Loucy (cell line): ENCODE measurements around the gene ZNF674.
A peak's percentile ranks its signal among the peaks of the same experiment; 100 is the strongest.

Experiments
- H2AFZ ChIP-seq: fragments of 200-600 bp; sonication (generic); 2 replicates; pipeline ENCODE4 v1.6.0; 2016; ENCODE audit warnings: antibody characterized with exemption, mild to moderate bottlenecking, low read length, moderate library complexity
- H3F3A ChIP-seq: fragments of 200-600 bp; 2 replicates; pipeline ENCODE4 v1.6.0; 2016; ENCODE audit warnings: antibody characterized with exemption, low read depth, mild to moderate bottlenecking
- H3K27me3 ChIP-seq: fragments of 200-600 bp; sonication (generic); 2 replicates; pipeline ENCODE4 v1.6.1; 2014; ENCODE audit warnings: low read length, mild to moderate bottlenecking; ENCODE audit not compliant: insufficient read depth, poor library complexity, severe bottlenecking
- H3K36me3 ChIP-seq: fragments of 200-600 bp; sonication (generic); 2 replicates; pipeline ENCODE4 v1.6.1; 2016; ENCODE audit warnings: low read length; ENCODE audit not compliant: insufficient read depth
- H3K4me1 ChIP-seq: fragments of 200-600 bp; sonication (generic); 2 replicates; pipeline ENCODE4 v1.5.1; 2014; ENCODE audit warnings: low read length, mild to moderate bottlenecking; ENCODE audit not compliant: insufficient read depth, poor library complexity, severe bottlenecking
- H3K4me2 ChIP-seq: fragments of 200-600 bp; sonication (generic); 2 replicates; pipeline ENCODE4 v1.6.0; 2014; ENCODE audit warnings: antibody characterized with exemption, low read length, low read depth, mild to moderate bottlenecking; ENCODE audit not compliant: poor library complexity, severe bottlenecking
- H3K4me3 ChIP-seq: fragments of 200-600 bp; sonication (generic); 2 replicates; pipeline ENCODE4 v1.5.1; 2014; ENCODE audit warnings: low read length, mild to moderate bottlenecking, mixed read lengths; ENCODE audit not compliant: poor library complexity, severe bottlenecking
- H3K79me2 ChIP-seq: fragments of 200-600 bp; sonication (generic); 2 replicates; pipeline ENCODE4 v1.6.1; 2014; ENCODE audit warnings: low read length; ENCODE audit not compliant: insufficient read depth
- H3K9ac ChIP-seq: fragments of 200-600 bp; sonication (generic); 2 replicates; pipeline ENCODE4 v1.6.0; 2014; ENCODE audit warnings: mild to moderate bottlenecking, low read depth, low read length, moderate library complexity; ENCODE audit not compliant: poor library complexity, severe bottlenecking
- H3K9me2 ChIP-seq: fragments of 200-600 bp; sonication (generic); replicated peaks from 2 replicates; pipeline ENCODE4 v1.6.1; 2016; ENCODE audit warnings: low read depth, low read length, mixed read lengths
- H3K9me3 ChIP-seq: fragments of 200-600 bp; sonication (generic); 2 replicates; pipeline ENCODE4 v1.6.1; 2014; ENCODE audit warnings: mild to moderate bottlenecking, antibody characterized with exemption, low read length, low read depth; ENCODE audit not compliant: insufficient read depth
- H4K20me1 ChIP-seq: fragments of 200-600 bp; sonication (generic); 2 replicates; pipeline ENCODE4 v1.6.0; 2014; ENCODE audit warnings: antibody characterized with exemption, low read length, mild to moderate bottlenecking; ENCODE audit not compliant: insufficient read depth, poor library complexity, severe bottlenecking
- EZH2phosphoT487 ChIP-seq: fragments of 200-600 bp; IDR thresholded peaks from 2 replicates; pipeline ENCODE4 v1.6.1; 2018; ENCODE audit warnings: antibody characterized with exemption, mild to moderate bottlenecking, moderate library complexity, borderline replicate concordance
- TF ChIP-seq, protein P1 (sequence below): fragments of 200-600 bp; sonication (generic); conservative IDR thresholded peaks from 2 replicates; pipeline ENCODE4 v1.5.1; 2014; ENCODE audit warnings: mild to moderate bottlenecking, antibody characterized with exemption, low read length

ZNF674 gene

DNA sequence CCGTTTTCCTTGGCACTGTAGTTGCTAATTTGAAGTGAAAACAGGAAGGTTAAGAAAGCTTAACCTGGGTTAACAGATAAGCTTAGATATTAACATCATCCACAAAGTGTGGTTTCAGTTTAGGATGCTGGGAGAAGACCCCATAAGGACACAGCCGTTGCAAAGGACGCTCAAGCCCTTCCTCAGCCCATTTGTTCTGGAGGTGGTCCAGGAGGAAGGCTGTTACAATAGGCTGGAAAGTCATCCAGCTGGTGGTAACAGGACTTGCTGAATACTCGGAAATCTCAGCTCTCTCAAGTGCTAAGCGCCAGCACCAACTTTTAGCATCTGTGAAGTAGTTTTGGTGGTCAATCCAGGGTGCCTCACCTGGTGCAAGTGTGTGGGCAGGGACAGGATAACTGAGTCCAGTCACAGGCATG is 42.5 kb upstream of the ZNF674 start:
- H3K4me1 ChIP-seq: peaks cover 14% of the 10 kb centered on the region
- no peaks in the 10 kb centered on the region for H3K9me2 ChIP-seq
- H2AFZ ChIP-seq: peak overlapping the region; percentile 17
- H3K9me3 ChIP-seq: no peaks in the 10 kb centered on the region
- H3K4me3 ChIP-seq: peak overlapping the region; percentile 68
- no peak for TF ChIP-seq EZH2phosphoT487
- no peaks in the 10 kb centered on the region for H3K27me3 ChIP-seq
- no peaks in the 10 kb centered on the region for H3K36me3 ChIP-seq
- no peaks in the 10 kb centered on the region for H3K79me2 ChIP-seq
- H3F3A ChIP-seq: no peaks in the 10 kb centered on the region
- H3K9ac ChIP-seq: peak overlapping the region; percentile 58
- no peaks in the 10 kb centered on the region for H4K20me1 ChIP-seq
- H3K4me2 ChIP-seq: peak overlapping the region; percentile 75

DNA sequence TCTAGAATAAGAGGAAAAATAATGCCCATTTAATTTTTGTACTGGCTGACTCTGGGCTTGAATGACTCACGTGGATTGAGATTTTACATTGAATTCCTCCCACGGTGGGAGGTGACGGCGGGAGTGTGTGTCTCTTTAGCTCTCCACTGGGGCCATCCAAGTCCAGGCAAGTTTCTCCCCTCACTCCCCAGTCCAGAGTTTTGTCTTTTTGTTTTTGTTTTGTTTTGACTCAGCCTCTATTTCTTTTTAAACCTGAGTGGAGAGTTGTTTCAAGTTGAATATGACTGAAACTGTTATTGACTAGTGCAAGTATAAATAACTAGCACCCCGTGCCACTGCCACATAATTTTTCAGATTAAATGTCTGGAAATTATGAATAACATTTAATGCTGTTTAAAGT is 41.9 kb upstream of the ZNF674 start:
- TF ChIP-seq, protein P1, sequence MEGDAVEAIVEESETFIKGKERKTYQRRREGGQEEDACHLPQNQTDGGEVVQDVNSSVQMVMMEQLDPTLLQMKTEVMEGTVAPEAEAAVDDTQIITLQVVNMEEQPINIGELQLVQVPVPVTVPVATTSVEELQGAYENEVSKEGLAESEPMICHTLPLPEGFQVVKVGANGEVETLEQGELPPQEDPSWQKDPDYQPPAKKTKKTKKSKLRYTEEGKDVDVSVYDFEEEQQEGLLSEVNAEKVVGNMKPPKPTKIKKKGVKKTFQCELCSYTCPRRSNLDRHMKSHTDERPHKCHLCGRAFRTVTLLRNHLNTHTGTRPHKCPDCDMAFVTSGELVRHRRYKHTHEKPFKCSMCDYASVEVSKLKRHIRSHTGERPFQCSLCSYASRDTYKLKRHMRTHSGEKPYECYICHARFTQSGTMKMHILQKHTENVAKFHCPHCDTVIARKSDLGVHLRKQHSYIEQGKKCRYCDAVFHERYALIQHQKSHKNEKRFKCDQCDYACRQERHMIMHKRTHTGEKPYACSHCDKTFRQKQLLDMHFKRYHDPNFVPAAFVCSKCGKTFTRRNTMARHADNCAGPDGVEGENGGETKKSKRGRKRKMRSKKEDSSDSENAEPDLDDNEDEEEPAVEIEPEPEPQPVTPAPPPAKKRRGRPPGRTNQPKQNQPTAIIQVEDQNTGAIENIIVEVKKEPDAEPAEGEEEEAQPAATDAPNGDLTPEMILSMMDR: no peak
- no peak for TF ChIP-seq EZH2phosphoT487
- Histone ChIP-seq H4K20me1 (no peaks in the 10 kb centered on the region), H3K36me3 (no peaks in the 10 kb centered on the region), H3K9ac (peak overlapping the region; percentile 58), H3K4me2 (peak overlapping the region; percentile 75), H3K27me3 (no peaks in the 10 kb centered on the region), H2AFZ (no peak overlapping the region), H3F3A (no peaks in the 10 kb centered on the region), H3K4me3 (no peak overlapping the region), H3K9me2 (no peaks in the 10 kb centered on the region), H3K4me1 (peaks cover 14% of the 10 kb centered on the region), H3K79me2 (no peaks in the 10 kb centered on the region), H3K9me3 (no peaks in the 10 kb centered on the region)

DNA sequence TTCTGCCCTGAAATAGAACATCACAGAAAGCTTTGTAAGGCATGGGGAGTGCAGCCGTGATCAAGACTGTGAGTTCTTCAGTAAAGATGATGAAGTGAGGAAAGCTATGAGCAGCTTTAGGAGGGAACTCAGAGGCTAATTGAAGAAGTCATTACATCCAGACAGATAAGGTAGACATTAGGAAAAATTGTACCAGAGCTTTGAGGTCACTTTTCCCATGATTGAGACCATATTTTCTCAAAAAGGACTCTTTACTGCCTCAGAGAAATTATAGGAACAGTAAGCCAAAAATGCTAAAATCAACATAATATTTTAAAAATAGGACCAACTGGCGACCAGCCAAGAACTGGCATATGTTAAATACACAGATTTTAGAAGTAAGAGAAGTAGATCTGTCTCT is 39.5 kb upstream of the ZNF674 start:
- TF ChIP-seq, protein P1: no peak
- no peak for TF ChIP-seq EZH2phosphoT487
- Histone ChIP-seq H3K79me2 (no peaks in the 10 kb centered on the region), H3F3A (no peaks in the 10 kb centered on the region), H3K9ac (no peak overlapping the region), H3K4me2 (no peak overlapping the region), H3K27me3 (no peaks in the 10 kb centered on the region), H3K4me1 (peaks cover 14% of the 10 kb centered on the region), H2AFZ (no peak overlapping the region), H3K36me3 (no peaks in the 10 kb centered on the region), H3K4me3 (no peak overlapping the region), H3K9me3 (no peaks in the 10 kb centered on the region), H4K20me1 (no peaks in the 10 kb centered on the region), H3K9me2 (no peaks in the 10 kb centered on the region)

DNA sequence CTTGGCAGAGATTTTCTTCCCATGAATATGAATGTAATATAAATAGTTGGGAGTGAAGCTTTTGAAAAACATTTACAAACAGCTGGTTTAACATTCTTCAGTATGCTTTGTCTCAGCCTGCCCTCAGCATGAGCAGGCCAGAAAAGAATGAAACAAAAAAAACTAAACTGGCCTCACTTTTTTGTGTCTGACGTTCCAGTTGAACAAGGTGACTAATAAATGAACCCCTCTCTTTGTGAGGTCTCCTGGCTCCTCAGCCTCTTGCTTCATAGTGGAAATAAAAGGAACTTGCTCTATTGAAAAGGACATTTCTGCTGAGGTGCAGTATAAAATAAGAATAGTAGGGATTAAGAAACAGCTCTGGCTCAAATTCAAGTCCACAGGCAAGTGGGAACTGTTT is 37.7 kb upstream of the ZNF674 start:
- peaks cover 6% of the 10 kb centered on the region for H3K4me1 ChIP-seq

More for the DNA sequence above, 37.7 kb upstream of the ZNF674 start:
- Histone ChIP-seq H3K9me2 (no peaks in the 10 kb centered on the region), H3K9me3 (no peaks in the 10 kb centered on the region), H3F3A (no peaks in the 10 kb centered on the region), H4K20me1 (no peaks in the 10 kb centered on the region), H3K4me2 (no peak overlapping the region), H2AFZ (no peak overlapping the region), H3K79me2 (no peaks in the 10 kb centered on the region; the same call in 1 of the 2 replicates), H3K4me3 (no peak overlapping the region), H3K27me3 (no peaks in the 10 kb centered on the region), H3K9ac (no peak overlapping the region), H3K36me3 (no peaks in the 10 kb centered on the region)
- TF ChIP-seq, protein P1: no peak
- no peak for TF ChIP-seq EZH2phosphoT487
